HL-60 (cell line): Measurements from ENCODE around the gene SNX25.

Experiments
- DNase-seq, 2 experiments: peaks; one replicate each; pipeline ENCODE4 v3.0.0-alpha.2; 2010 to 2020; ENCODE audit warnings: low read depth in 1 of 2, low spot score in 1 of 2
- H3K27ac ChIP-seq: fragments of 250-450 bp; sonication (Bioruptor Pico); replicated peaks from 2 replicates; pipeline ENCODE4 v1.5.1; 2020; ENCODE audit warnings: mild to moderate bottlenecking, moderate library complexity
- H3K27me3 ChIP-seq: fragments of 250-450 bp; sonication (Bioruptor Pico); 2 replicates; pipeline ENCODE4 v1.5.1; 2021; ENCODE audit warnings: mild to moderate bottlenecking, moderate library complexity; ENCODE audit not compliant: insufficient read depth, poor library complexity, severe bottlenecking
- H3K4me3 ChIP-seq: replicated peaks from 2 replicates; pipeline ENCODE4 v1.5.1; 2011; ENCODE audit warnings: mild to moderate bottlenecking, control low read depth, low read length; ENCODE audit not compliant: insufficient read depth
- GABPA ChIP-seq: IDR thresholded peaks from 2 replicates; pipeline ENCODE4 v1.6.1; 2012; ENCODE audit warnings: low read depth
- POLR2AphosphoS5 ChIP-seq: IDR thresholded peaks from 2 replicates; pipeline ENCODE4 v1.6.1; 2012; ENCODE audit warnings: low read depth
- SPI1 ChIP-seq: IDR thresholded peaks from 2 replicates; pipeline ENCODE4 v1.6.1; 2012; ENCODE audit warnings: low read depth, mild to moderate bottlenecking, borderline replicate concordance
- TF ChIP-seq, protein P1 (sequence below): IDR thresholded peaks from one replicate; pipeline ENCODE4 v1.5.1; 2011; ENCODE audit warnings: low read length, control low read depth, inconsistent platforms; ENCODE audit not compliant: insufficient read depth
- TF ChIP-seq, protein P2 (sequence below): IDR thresholded peaks from 2 replicates; pipeline ENCODE4 v1.6.1; 2012; ENCODE audit warnings: low read depth; ENCODE audit not compliant: insufficient replicate concordance

SNX25 gene

DNA sequence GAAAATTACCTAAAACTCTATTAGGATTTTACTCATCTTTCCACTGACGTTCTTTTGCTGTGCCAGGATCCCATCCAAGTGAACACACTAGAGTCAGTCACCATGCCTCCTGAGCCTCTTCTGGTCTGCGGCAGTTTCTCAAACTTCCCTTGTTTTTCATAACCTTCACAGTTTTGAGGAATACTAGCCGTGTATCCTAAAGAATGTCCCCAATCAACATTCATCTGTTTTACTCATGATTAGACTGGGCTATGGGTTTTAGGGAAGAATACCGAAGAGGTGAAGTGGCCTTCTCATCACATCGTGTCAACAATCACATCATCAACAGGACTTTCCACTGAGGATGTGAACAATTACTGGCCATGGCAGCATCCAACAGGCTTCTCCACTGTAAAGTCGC, 181.5 kb downstream of the SNX25 start:
- H3K27me3 ChIP-seq, result no peaks in the 10 kb centered on the region
- H3K4me3 ChIP-seq, result no peak overlapping the region
- H3K27ac ChIP-seq, result no peak overlapping the region
- TF ChIP-seq, protein P1, sequence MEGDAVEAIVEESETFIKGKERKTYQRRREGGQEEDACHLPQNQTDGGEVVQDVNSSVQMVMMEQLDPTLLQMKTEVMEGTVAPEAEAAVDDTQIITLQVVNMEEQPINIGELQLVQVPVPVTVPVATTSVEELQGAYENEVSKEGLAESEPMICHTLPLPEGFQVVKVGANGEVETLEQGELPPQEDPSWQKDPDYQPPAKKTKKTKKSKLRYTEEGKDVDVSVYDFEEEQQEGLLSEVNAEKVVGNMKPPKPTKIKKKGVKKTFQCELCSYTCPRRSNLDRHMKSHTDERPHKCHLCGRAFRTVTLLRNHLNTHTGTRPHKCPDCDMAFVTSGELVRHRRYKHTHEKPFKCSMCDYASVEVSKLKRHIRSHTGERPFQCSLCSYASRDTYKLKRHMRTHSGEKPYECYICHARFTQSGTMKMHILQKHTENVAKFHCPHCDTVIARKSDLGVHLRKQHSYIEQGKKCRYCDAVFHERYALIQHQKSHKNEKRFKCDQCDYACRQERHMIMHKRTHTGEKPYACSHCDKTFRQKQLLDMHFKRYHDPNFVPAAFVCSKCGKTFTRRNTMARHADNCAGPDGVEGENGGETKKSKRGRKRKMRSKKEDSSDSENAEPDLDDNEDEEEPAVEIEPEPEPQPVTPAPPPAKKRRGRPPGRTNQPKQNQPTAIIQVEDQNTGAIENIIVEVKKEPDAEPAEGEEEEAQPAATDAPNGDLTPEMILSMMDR, result no peak
- TF ChIP-seq, protein P2, sequence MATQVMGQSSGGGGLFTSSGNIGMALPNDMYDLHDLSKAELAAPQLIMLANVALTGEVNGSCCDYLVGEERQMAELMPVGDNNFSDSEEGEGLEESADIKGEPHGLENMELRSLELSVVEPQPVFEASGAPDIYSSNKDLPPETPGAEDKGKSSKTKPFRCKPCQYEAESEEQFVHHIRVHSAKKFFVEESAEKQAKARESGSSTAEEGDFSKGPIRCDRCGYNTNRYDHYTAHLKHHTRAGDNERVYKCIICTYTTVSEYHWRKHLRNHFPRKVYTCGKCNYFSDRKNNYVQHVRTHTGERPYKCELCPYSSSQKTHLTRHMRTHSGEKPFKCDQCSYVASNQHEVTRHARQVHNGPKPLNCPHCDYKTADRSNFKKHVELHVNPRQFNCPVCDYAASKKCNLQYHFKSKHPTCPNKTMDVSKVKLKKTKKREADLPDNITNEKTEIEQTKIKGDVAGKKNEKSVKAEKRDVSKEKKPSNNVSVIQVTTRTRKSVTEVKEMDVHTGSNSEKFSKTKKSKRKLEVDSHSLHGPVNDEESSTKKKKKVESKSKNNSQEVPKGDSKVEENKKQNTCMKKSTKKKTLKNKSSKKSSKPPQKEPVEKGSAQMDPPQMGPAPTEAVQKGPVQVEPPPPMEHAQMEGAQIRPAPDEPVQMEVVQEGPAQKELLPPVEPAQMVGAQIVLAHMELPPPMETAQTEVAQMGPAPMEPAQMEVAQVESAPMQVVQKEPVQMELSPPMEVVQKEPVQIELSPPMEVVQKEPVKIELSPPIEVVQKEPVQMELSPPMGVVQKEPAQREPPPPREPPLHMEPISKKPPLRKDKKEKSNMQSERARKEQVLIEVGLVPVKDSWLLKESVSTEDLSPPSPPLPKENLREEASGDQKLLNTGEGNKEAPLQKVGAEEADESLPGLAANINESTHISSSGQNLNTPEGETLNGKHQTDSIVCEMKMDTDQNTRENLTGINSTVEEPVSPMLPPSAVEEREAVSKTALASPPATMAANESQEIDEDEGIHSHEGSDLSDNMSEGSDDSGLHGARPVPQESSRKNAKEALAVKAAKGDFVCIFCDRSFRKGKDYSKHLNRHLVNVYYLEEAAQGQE, result no peak
- TF ChIP-seq GABPA (no peak), SPI1 (no peak), POLR2AphosphoS5 (no peak)
- DNase-seq, result no peak

DNA sequence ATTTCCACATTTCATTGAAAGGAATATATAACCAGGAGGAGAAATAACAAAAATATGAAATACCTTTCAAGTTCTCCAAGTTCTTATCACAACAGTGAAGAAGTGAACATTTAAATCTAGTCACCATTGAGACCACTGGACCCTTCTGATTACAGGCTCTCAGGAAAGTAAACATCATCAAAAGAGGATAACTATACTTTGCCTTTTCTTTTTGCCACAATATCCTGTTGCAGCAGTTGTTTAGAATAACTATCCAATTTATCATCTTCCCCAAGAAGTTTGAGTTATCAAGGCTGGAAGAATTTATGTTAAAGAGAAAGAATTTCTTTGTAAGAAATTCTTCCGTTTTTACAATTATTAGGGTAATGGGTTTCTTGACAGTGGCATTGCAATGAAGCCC, 182.8 kb downstream of the SNX25 start:
- no peak for TF ChIP-seq GABPA
- no peak for TF ChIP-seq SPI1
- TF ChIP-seq POLR2AphosphoS5, result no peak
- TF ChIP-seq, protein P2, result no peak
- TF ChIP-seq, protein P1, result no peak
- Histone ChIP-seq H3K4me3 (no peak overlapping the region), H3K27me3 (no peaks in the 10 kb centered on the region), H3K27ac (no peak overlapping the region)
- DNase-seq, result no peak

DNA sequence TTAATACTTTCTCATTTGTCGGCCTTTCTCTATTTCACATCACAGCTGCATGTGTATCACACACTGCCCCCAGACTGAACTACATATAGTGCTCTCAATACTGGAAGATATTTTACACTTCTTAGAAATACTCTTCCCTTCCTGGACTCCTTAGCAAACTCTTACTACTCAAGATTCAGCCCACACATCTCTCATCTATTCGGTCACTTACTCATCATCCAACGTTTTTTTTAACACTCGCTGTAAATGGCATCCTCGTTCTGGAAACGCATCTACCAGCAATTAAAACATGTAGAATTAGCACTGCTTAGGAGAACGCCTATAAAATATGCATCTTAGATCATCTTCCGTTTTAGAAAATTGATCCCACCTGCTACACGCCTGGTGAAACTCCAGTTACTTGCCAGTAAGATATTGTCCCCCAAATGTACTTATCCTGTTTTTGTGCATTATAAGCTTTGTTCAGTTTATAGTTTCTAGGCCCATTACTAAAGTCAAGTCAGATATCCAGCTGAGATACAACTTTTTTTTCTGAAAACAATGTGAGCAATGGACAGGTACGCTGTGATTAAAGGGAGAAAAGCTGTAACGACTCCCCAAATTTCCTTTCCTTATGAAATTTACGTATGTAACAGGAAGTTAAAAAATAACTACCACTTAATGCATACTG, 185.3 kb downstream of the SNX25 start:
- H3K27me3 ChIP-seq, result no peaks in the 10 kb centered on the region
- no peak overlapping the region for H3K27ac ChIP-seq
- no peak for DNase-seq
- H3K4me3 ChIP-seq, result no peak overlapping the region; the same call in 1 of the 2 replicates
- TF ChIP-seq, protein P2, result no peak
- no peak for TF ChIP-seq POLR2AphosphoS5
- TF ChIP-seq, protein P1, result no peak
- TF ChIP-seq SPI1, result no peak
- no peak for TF ChIP-seq GABPA
